Thyroid gland (tissue), 4 donors: ENCODE measurements around the gene MFF.

Experiments used
- CTCF ChIP-seq, 6 experiments: fragments of 200-600 bp in 3 of 6; fragments of 450-650 bp in 3 of 6; sonication (generic) in 3 of 6; IDR thresholded peaks; one replicate each; pipeline ENCODE4 v1.5.1; 2016 to 2019; ENCODE audit warnings: antibody characterized with exemption in 6 of 6, mild to moderate bottlenecking in 2 of 6, inconsistent platforms in 1 of 6, moderate library complexity in 1 of 6
- POLR2A ChIP-seq, 2 donors: fragments of 450-650 bp; IDR thresholded peaks; one replicate each; pipeline ENCODE4 v1.6.1; 2017; ENCODE audit warnings: antibody characterized with exemption in 2 of 2, mild to moderate bottlenecking in 2 of 2, moderate library complexity in 1 of 2

DNA sequence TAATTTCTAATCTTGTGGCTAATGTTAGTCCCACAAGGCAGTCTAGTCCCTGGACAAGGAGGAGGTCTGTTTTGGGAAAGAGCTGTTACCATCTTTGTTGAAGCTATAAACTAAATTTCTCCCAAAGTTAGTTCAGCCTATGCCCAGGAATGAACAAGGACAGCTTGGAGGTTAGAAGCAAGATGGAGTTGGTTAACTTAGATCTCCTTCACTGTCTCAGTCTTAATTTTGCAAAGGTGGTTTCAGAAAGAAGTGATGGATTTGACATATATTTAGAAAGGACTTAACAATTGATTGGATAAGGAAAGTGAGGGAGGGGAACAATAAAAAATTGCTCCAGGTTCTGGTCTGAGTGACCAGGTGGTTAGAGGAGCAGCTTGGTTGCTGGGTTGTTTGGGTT, 77.3 kb downstream of the MFF start:
- TF ChIP-seq CTCF (IDR thresholded peaks at IDR 0.05) (no peak), POLR2A (IDR thresholded peaks at IDR 0.05) (no peak)
